Measurements from ENCODE around the gene DNAAF5. TPM values are rescaled to one million over a fixed set of nuclear protein-coding genes. Genes with fewer than 3 reads are reported as not detected.

Gene DNAAF5
- total RNA-seq, 4 donors from 2014 or later, result 26.8 to 75.8 (median 45.3) TPM

DNA sequence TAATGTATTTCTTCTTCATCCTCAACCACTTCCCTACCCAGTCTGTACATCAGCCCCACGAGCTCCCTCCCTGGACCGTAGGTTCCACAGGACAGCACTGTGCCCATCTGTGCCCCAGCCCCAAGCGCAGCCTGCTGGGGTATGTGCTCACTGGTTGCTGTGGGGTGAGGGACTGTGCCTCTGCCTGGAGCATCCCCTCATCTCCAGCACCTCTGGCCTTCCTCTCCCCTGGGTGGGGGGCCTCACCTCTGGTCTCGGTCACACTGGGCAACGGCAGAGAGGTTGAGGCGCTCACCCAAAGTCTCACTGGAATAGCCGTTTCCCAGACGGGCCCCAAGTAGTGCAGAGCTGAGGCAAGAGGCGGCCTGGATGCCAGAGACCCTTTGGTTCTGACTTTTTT lies 2.1 kb downstream of the DNAAF5 start:
- H3K36me3 ChIP-seq, result peaks cover 0 to 5% (median 0%) of the 10 kb centered on the region in 3 donors
- no peaks in the 10 kb centered on the region for H3K9me3 ChIP-seq
- H3K27ac ChIP-seq, result no peak overlapping the region
- peaks cover 0 to 37% (median 9%) of the 10 kb centered on the region in 4 donors for H3K4me1 ChIP-seq
- peak in 1 of 3 donors; percentile 38 for DNase-seq
- H3K27me3 ChIP-seq, result no peaks in the 10 kb centered on the region
- TF ChIP-seq POLR2A (IDR thresholded peaks at IDR 0.05), result no peak
- TF ChIP-seq, protein P1, sequence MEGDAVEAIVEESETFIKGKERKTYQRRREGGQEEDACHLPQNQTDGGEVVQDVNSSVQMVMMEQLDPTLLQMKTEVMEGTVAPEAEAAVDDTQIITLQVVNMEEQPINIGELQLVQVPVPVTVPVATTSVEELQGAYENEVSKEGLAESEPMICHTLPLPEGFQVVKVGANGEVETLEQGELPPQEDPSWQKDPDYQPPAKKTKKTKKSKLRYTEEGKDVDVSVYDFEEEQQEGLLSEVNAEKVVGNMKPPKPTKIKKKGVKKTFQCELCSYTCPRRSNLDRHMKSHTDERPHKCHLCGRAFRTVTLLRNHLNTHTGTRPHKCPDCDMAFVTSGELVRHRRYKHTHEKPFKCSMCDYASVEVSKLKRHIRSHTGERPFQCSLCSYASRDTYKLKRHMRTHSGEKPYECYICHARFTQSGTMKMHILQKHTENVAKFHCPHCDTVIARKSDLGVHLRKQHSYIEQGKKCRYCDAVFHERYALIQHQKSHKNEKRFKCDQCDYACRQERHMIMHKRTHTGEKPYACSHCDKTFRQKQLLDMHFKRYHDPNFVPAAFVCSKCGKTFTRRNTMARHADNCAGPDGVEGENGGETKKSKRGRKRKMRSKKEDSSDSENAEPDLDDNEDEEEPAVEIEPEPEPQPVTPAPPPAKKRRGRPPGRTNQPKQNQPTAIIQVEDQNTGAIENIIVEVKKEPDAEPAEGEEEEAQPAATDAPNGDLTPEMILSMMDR (IDR thresholded peaks at IDR 0.05), result no peak
- no peak overlapping the region for H3K4me3 ChIP-seq

DNA sequence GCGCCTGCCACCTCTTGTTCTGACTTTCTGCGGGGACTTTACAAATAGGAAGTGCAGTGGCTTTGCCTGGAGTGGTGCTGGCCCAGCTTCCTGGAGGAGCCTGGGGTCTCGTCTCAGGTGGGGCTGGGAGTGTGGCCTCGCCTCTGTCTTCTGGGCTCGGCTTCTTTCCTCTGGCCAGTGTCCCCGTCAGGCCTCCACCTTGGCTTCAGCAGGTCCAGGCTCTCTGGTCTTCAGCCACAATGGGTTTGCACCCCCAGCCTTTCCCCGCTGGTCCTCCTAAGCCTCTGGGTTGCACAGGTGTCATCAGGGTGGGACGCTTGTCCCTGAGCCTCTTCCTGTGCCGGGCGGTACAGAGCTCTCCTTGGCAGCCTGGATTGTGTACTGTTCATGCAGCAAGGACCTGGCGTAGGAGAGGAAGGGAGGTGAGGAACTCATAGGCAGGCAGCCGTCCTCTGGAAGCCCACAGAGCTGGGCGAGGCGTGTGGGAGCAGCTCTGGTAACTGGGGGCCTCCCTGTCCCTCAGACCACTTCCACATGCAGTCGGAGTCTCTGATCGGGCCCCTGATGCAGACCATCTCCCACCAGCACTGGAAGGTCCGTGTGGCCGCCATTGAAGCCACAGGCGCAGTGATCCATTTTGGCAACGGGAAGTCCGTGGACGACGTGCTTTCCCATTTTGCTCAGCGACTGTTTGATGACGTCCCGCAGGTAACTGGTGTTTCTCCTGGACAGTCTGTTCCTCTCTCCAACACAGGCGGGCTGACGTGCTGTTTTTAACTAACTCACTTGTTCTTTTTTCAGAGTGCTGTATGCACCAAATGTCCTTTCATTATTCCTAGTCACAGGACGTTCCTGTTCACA lies 2.9 kb downstream of the DNAAF5 start:
- Histone ChIP-seq H3K4me1 (peaks cover 0 to 37% (median 9%) of the 10 kb centered on the region in 4 donors), H3K27ac (no peak overlapping the region), H3K27me3 (no peaks in the 10 kb centered on the region), H3K9me3 (peaks cover 0 to 4% (median 0%) of the 10 kb centered on the region in 4 donors), H3K36me3 (peaks cover 0 to 5% (median 0%) of the 10 kb centered on the region in 3 donors), H3K4me3 (no peak overlapping the region)
- TF ChIP-seq POLR2A (IDR thresholded peaks at IDR 0.05), result no peak
- TF ChIP-seq, protein P1 (IDR thresholded peaks at IDR 0.05), result no peak
- no peak for DNase-seq

DNA sequence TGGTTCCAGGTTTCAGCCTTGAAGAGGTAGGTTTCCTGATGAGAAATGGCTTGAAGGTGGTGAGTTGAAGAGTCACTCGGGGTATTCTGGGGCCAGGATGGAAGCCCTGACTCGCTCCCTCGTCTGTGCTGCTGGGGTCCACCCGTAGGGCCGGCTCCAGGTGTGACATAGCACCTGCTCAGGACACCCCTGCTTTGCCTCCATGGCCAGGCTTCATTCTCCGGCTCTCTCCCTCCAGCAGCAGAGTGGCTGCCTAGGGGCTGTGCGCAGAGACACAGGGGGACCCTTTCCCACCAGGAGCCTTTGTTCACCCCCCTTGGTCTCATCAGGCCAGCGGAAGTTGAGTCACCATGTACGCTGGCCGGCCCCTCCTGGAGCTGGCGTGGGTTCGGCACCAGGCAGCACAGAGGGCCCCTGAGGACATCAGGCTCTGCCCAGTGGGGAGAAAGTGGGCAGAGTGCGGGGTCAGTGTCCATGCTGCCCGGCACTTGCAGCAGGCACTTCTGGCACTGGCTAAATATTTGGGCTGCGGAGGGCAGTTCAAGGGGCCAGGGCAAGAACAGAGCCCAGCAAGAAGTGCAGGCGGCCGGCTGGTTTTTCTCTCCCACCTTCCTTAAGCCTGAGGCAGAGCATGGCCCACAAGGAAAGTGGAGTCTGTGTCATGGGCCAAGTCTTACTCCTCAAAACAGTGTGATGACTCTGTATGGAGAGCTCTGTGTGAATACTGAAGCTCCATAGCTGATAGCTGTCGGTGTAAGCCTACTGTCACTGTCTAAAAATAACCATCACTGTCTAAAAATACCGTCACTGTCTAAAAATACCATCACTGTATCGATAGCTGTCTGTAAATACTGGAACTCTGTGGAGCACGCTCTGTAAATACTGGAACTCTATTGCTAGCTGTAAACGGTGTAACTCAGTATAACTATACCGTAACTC lies 4.3 kb downstream of the DNAAF5 start:
- peak overlapping the region in 1 of 4 donors; percentile 70 for H3K27ac ChIP-seq
- peaks cover 0 to 5% (median 0%) of the 10 kb centered on the region in 3 donors for H3K36me3 ChIP-seq
- TF ChIP-seq POLR2A (IDR thresholded peaks at IDR 0.05), result no peak
- TF ChIP-seq, protein P1 (IDR thresholded peaks at IDR 0.05), result no peak

DNA sequence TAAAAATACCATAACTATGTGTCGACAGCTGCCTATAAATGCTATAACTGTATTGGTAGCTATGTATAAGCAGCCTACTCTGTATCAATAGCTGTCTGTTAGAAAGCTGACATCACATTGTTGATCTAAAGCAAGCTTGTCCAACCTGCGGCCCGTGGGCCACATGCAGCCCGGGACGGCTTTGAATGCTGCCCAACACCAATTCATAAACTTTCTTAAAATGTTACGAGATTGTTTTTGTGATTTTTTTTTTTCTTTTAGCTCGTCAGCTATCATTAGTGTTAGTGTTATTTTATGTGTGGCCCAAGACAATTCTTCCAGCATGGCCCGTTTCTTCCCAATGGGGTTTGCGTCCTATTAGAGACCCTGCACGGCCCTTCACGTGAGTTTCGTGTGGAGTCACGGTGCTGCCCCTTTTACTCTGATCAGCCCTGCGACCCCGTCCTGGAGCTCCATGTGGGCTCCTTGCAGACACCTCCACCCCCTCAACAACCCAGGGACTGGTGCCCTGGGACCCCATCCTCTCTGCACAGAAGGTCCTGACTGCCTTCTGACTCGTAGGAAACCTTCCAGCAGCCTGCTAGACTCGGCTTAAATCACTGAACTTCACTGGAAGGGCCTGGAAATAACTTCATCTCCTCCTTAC lies 5.1 kb downstream of the DNAAF5 start:
- TF ChIP-seq, protein P1 (IDR thresholded peaks at IDR 0.05), result no peak
- no peak for TF ChIP-seq POLR2A (IDR thresholded peaks at IDR 0.05)
- H3K9me3 ChIP-seq, result peaks cover 0 to 9% (median 0%) of the 10 kb centered on the region in 4 donors
- peaks cover 0 to 5% (median 0%) of the 10 kb centered on the region in 3 donors for H3K36me3 ChIP-seq
- H3K27ac ChIP-seq, result peak overlapping the region in 2 of 4 donors; percentile 69 to 70
- no peak overlapping the region for H3K4me3 ChIP-seq
- H3K27me3 ChIP-seq, result no peaks in the 10 kb centered on the region
- peaks cover 0 to 29% (median 4%) of the 10 kb centered on the region in 4 donors for H3K4me1 ChIP-seq
- no peak for DNase-seq

More for the DNA sequence above, 4.3 kb downstream of the DNAAF5 start:
- no peak for DNase-seq
- Histone ChIP-seq H3K27me3 (no peaks in the 10 kb centered on the region), H3K9me3 (peaks cover 0 to 9% (median 0%) of the 10 kb centered on the region in 4 donors), H3K4me3 (no peak overlapping the region), H3K4me1 (peaks cover 0 to 34% (median 9%) of the 10 kb centered on the region in 4 donors)

DNA sequence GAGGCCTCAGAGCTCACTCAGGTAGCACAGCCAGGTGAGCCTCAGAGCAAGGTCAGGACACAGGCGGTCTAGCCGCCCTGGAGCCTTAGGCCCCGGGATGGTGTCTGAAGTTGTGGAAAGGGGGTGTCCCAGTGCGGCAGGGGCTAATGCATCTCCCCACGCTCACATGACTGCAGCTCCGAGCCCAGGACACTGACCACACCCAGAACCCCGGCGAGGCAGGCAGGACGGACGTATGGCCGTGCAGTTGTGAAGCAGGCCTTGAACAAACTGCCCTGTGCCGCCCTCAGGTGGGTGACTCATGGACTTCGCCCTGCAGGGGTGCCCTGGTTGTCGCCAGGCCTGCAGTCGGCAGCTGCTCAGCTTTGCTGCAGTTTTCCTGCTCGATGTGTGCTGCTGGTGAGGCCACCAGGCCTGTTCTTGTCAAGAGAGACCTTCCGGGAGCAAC lies 5.6 kb downstream of the DNAAF5 start:
- Histone ChIP-seq H3K9me3 (peaks cover 0 to 9% (median 0%) of the 10 kb centered on the region in 4 donors), H3K27ac (peak overlapping the region in 2 of 4 donors; percentile 69 to 70), H3K27me3 (no peaks in the 10 kb centered on the region), H3K4me3 (peak overlapping the region in 1 of 4 donors; percentile 9), H3K36me3 (peaks cover 0 to 5% (median 0%) of the 10 kb centered on the region in 3 donors), H3K4me1 (peaks cover 0 to 29% (median 4%) of the 10 kb centered on the region in 4 donors)
- peak in 2 of 3 donors; percentile 85 to 93 for DNase-seq
- TF ChIP-seq, protein P1 (IDR thresholded peaks at IDR 0.05), result peak in 3 of 6 experiments; percentile 30 to 58 (median 45)
- no peak for TF ChIP-seq POLR2A (IDR thresholded peaks at IDR 0.05)
